Sigmoid colon (tissue), 7 donors: Measurements from ENCODE around the gene BBIP1. TPM values are rescaled to one million over a fixed set of nuclear protein-coding genes. Genes with fewer than 3 reads are reported as not detected.
A peak's percentile ranks its signal among the peaks of the same experiment; 100 is the strongest.

Experiments
- DNase-seq: peaks from one replicate; pipeline ENCODE4 v3.0.0-alpha.2; 2019
- H3K27ac ChIP-seq, 4 donors: fragments of 200-600 bp; sonication (generic); one replicate each; pipeline ENCODE4 v1.5.1; 2016 to 2019; ENCODE audit warnings: mild to moderate bottlenecking in 1 of 4
- H3K27me3 ChIP-seq, 3 donors: fragments of 200-600 bp; sonication (generic); one replicate each; pipeline ENCODE4 v1.5.1; 2019; ENCODE audit warnings: mild to moderate bottlenecking in 1 of 3
- H3K36me3 ChIP-seq, 4 donors: fragments of 200-600 bp; sonication (generic); one replicate each; pipeline ENCODE4 v1.5.1; 2016 to 2019
- H3K4me1 ChIP-seq, 4 donors: fragments of 200-600 bp; sonication (generic); one replicate each; pipeline ENCODE4 v1.5.1; 2017 to 2019
- H3K4me3 ChIP-seq, 4 donors: fragments of 200-600 bp; sonication (generic); one replicate each; pipeline ENCODE4 v1.5.1; 2017 to 2019; ENCODE audit warnings: mild to moderate bottlenecking in 2 of 4, moderate library complexity in 1 of 4
- H3K9me3 ChIP-seq, 4 donors: fragments of 200-600 bp in 3 of 4; sonication (generic) in 3 of 4; one replicate each; pipeline versions ENCODE4 v1.5.1 to v1.6.1; 2013 to 2019
- CTCF ChIP-seq, 4 experiments: fragments of 450-650 bp in 3 of 4; fragments of 200-600 bp in 1 of 4; IDR thresholded peaks; one replicate each; pipeline ENCODE4 v1.5.1; 2016 to 2019; ENCODE audit warnings: antibody characterized with exemption in 4 of 4, mild to moderate bottlenecking in 3 of 4, moderate library complexity in 2 of 4
- EP300 ChIP-seq, 4 donors: sonication (generic); formaldehyde crosslinking; IDR thresholded peaks; one replicate each; pipeline ENCODE4 v1.6.1; 2017; ENCODE audit warnings: antibody characterized with exemption in 4 of 4
- POLR2A ChIP-seq, 2 donors: fragments of 450-650 bp; IDR thresholded peaks; one replicate each; pipeline ENCODE4 v1.6.1; 2016; ENCODE audit warnings: antibody characterized with exemption in 2 of 2, mild to moderate bottlenecking in 2 of 2, moderate library complexity in 2 of 2
- POLR2AphosphoS5 ChIP-seq, 4 donors: sonication (generic); formaldehyde crosslinking; IDR thresholded peaks; one replicate each; pipeline ENCODE4 v1.6.1; 2017; ENCODE audit warnings: antibody characterized with exemption in 4 of 4
- WGBS, 2 donors: extraction: QIAGEN DNeasy Blood & Tissue Kit; methylation state at CpG; one replicate each; pipeline ENCODE4 v1.1.7; 2013; 5-methylcytosine and 5-hydroxymethylcytosine counted together
- intact Hi-C: fragments of 100-400 bp; cut with DNase I; formaldehyde crosslinking; loops from one replicate; pipeline ENCODE4 v1.15.1; 2023
- polyA plus RNA-seq, 3 donors: library from polyadenylated mRNA; stranded (reverse); fragments of 200-250 nt; gene quantifications; one replicate each; pipeline ENCODE4 v1.2.3, GENCODE V29; 2013
- total RNA-seq, 4 donors: library from RNA; depleted of rRNA; stranded (reverse); fragments of >200 nt; gene quantifications; one replicate each; pipeline ENCODE4 v1.1.0, GENCODE V29; 2016
- donor health status: healthy with polysubstance abuse.
- donor health status: Bipolar disorder and iron deficiency.
- donor health status: healthy.

BBIP1 gene
- total and polyA plus RNA-seq, 7 donors, result 16.2 to 36.8 (median 21.6) TPM

DNA sequence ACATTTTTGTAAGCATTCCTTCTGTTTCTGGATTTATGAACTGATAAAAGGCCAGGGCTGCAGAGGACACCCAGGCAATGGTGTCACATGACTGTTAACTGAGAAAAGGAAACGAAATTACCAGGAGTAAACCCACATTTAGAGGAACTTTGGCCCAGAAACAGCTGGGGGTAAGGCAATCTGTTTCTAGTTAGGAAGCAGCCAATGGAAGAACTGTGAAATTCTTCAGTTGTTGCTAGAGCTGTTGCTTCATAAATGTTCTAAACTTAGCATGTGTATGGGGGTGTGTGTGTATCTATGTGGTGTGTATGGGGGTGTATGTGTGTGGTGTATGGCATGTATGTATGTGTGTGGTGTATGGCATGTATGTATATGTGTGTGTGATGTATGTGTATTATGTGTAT lies 59.0 kb downstream of the BBIP1 start:
- H3K27ac ChIP-seq, result peak overlapping the region in 3 of 4 donors; percentile 29 to 65 (median 59)
- H3K4me3 ChIP-seq, result no peak overlapping the region
- no peaks in the 10 kb centered on the region for H3K36me3 ChIP-seq
- DNase-seq, result peak; percentile 67
- H3K9me3 ChIP-seq, result no peaks in the 10 kb centered on the region
- intact Hi-C loops, result no loop called here
- peaks cover 0 to 37% (median 25%) of the 10 kb centered on the region in 4 donors for H3K4me1 ChIP-seq
- no peaks in the 10 kb centered on the region for H3K27me3 ChIP-seq
- no peak for TF ChIP-seq CTCF (IDR thresholded peaks at IDR 0.05)
- TF ChIP-seq POLR2AphosphoS5 (IDR thresholded peaks at IDR 0.05), result peak in 1 of 4 donors; percentile 38
- no peak for TF ChIP-seq POLR2A (IDR thresholded peaks at IDR 0.05)
- 0 to 6% methylated on average over 1 of the region's 1 CpG for WGBS, 2 donors

DNA sequence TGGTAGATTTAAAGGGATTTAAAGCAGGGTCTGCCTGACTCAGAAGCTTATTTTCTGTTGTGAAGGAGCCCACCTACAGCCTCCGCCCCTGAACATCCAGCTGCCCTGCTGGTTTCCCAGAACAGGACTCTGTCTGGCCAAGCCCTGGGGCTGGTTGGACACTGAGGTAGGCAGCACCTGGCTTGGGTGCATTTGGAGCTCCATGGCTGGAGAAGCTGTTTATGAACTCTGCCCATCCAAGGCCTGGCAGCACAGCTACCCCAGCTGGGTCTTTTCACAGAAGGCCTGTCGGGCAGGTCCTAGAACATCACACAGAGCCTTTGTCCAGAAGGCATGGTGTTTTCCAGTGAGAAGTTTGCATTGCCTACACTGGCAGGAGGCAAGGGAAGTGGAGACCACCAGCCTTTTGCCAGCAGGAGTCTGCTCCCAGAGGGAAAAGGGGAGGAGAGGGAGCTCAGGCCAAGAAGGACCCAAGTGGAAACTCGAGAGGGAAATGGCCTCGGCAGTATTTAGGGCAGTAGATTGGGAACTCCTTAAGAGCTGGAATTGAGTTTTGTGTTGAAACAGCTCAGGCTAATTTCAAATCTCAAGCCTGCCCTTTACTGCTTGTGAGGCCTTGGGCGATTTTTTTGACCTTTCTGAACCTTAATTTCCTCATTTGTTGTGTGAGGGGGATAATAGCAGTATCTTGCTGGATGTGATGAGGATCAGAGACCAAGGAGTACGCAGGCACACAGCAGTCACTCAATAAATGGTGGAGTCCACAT lies 59.6 kb downstream of the BBIP1 start:
- Histone ChIP-seq H3K27ac (peak overlapping the region; percentile 17 to 61 (median 44)), H3K27me3 (no peaks in the 10 kb centered on the region), H3K36me3 (no peaks in the 10 kb centered on the region), H3K9me3 (no peaks in the 10 kb centered on the region), H3K4me1 (peaks cover 0 to 31% (median 19%) of the 10 kb centered on the region in 4 donors), H3K4me3 (no peak overlapping the region)
- intact Hi-C loops, result no loop called here
- TF ChIP-seq POLR2A (IDR thresholded peaks at IDR 0.05) (no peak), POLR2AphosphoS5 (IDR thresholded peaks at IDR 0.05) (no peak), EP300 (IDR thresholded peaks at IDR 0.05) (no peak), CTCF (IDR thresholded peaks at IDR 0.05) (no peak)
- DNase-seq, result peak; percentile 54
- WGBS, 2 donors, result 66 to 78% methylated on average over 6 of the region's 6 CpGs

DNA sequence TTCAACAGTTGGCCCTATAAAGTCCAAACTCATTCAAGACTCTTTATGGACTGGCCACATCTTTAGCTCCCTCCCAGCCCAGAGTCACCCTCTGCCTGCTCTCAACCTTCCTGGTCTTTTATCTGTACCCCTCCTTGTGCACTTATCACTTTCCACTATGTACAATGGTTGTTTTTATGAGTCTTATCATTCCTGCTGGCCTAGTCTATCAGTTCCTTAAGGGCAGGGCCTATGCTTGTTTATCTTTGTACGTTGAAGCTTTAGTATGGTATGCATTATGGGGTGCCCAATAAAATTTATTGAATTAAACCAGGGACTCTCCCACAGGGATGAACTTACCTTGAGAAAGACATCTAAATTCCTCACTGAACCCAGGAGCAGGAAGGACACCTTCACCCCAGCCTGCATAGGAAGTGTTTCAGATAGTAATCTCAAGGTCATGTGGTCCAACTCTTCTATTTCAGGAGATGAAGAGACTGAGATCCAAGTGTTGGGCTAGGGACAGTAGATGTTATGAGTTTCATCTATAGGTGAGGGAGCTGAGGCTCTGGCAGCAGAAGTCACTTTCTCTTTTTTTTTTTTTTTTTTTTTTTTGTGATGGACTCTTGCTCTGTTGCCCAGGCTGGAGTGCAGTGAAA lies 60.6 kb downstream of the BBIP1 start:
- no peaks in the 10 kb centered on the region for H3K36me3 ChIP-seq
- DNase-seq, result no peak
- intact Hi-C loops, result no loop called here
- no peaks in the 10 kb centered on the region for H3K9me3 ChIP-seq
- H3K4me1 ChIP-seq, result peaks cover 0 to 22% (median 18%) of the 10 kb centered on the region in 4 donors
- no peaks in the 10 kb centered on the region for H3K27me3 ChIP-seq
- no peak overlapping the region for H3K4me3 ChIP-seq
- no peak overlapping the region for H3K27ac ChIP-seq
- 5 to 41% methylated on average over 1 of the region's 1 CpG for WGBS, 2 donors
- peak in 1 of 2 donors; percentile 13 for TF ChIP-seq POLR2A (IDR thresholded peaks at IDR 0.05)
- peak in 1 of 4 donors; percentile 6 for TF ChIP-seq POLR2AphosphoS5 (IDR thresholded peaks at IDR 0.05)
- TF ChIP-seq EP300 (IDR thresholded peaks at IDR 0.05), result no peak

- intact Hi-C loops, result no loop called here
- H3K27ac ChIP-seq, result peak overlapping the region in 1 of 4 donors; percentile 11
- no peak overlapping the region for H3K4me3 ChIP-seq
These were observed 61.5 kb downstream of the BBIP1 start for GRCh38 chr10:110857265-110858171.

More at GRCh38 chr10:110857265-110858171, 61.5 kb downstream of the BBIP1 start:
- Histone ChIP-seq H3K9me3 (no peaks in the 10 kb centered on the region), H3K27me3 (no peaks in the 10 kb centered on the region), H3K4me1 (peaks cover 0 to 22% (median 18%) of the 10 kb centered on the region in 4 donors), H3K36me3 (no peaks in the 10 kb centered on the region)
- peak; percentile 61 for DNase-seq
- 10 to 35% methylated on average over 12 of the region's 12 CpGs for WGBS, 2 donors
- peak in 1 of 2 donors; percentile 20 for TF ChIP-seq POLR2A (IDR thresholded peaks at IDR 0.05)
- peak in 1 of 4 experiments; percentile 20 for TF ChIP-seq CTCF (IDR thresholded peaks at IDR 0.05)
- TF ChIP-seq POLR2AphosphoS5 (IDR thresholded peaks at IDR 0.05), result peak in 2 of 4 donors; percentile 24 to 34
- TF ChIP-seq EP300 (IDR thresholded peaks at IDR 0.05), result no peak
